ENCODE results near the gene CHCHD3. TPM values are rescaled to one million over a fixed set of nuclear protein-coding genes. Genes with fewer than 3 reads are reported as not detected.

The CHCHD3 gene
- 100 to 1,000 TPM in 1 of 3 donors, 10 to 100 TPM in 2; 80.7 to 101 (median 92.0) TPM for total RNA-seq

GRCh38 chr7:133081599-133082389 lies at the start of gene CHCHD3:
Gene CHCHD3, minus strand, starts transcription at chr7:133082090. Its CDS starts 153 bp downstream, at chr7:133081937.
- Mint-ChIP-seq H3K27me3 (ENCODE audit: low read depth) (peaks cover 4% of the 10 kb centered on the region), H3K4me3 (peak within 1 kb of the TSS; percentile 90), H3K9me3 (no peaks in the 10 kb centered on the region), H3K36me3 (ENCODE audit: insufficient read depth) (peaks cover 6% of the 10 kb centered on the region), H3K4me1 (ENCODE audit: low read depth) (peaks cover 24% of the 10 kb centered on the region)
- DNase-seq (peak; percentile 91), ATAC-seq (peak; percentile 99)

- Mint-ChIP-seq H3K27me3 (ENCODE audit: low read depth) (peaks cover 4% of the 10 kb centered on the region), H3K9me3 (no peaks in the 10 kb centered on the region), H3K4me3 (no peak overlapping the region), H3K36me3 (ENCODE audit: insufficient read depth) (no peaks in the 10 kb centered on the region), H3K4me1 (ENCODE audit: low read depth) (no peaks in the 10 kb centered on the region)
- ATAC-seq, result no peak
- DNase-seq, result no peak
Observed at GRCh38 chr7:133130166-133130565, 48.3 kb upstream of the CHCHD3 start.

GRCh38 chr7:133126422-133126821 lies 44.5 kb upstream of the CHCHD3 start:
- DNase-seq, result no peak
- Mint-ChIP-seq H3K4me1 (ENCODE audit: low read depth) (no peaks in the 10 kb centered on the region), H3K9me3 (no peaks in the 10 kb centered on the region), H3K27me3 (ENCODE audit: low read depth) (peaks cover 7% of the 10 kb centered on the region), H3K4me3 (no peak overlapping the region), H3K36me3 (ENCODE audit: insufficient read depth) (no peaks in the 10 kb centered on the region)
- ATAC-seq, result no peak

- peaks cover 7% of the 10 kb centered on the region for H3K27me3 Mint-ChIP-seq (ENCODE audit: low read depth)
- H3K4me3 Mint-ChIP-seq, result no peak overlapping the region
- DNase-seq, result no peak
- ATAC-seq, result no peak
- no peaks in the 10 kb centered on the region for H3K9me3 Mint-ChIP-seq
- no peaks in the 10 kb centered on the region for H3K36me3 Mint-ChIP-seq (ENCODE audit: insufficient read depth)
- no peaks in the 10 kb centered on the region for H3K4me1 Mint-ChIP-seq (ENCODE audit: low read depth)
Observed at GRCh38 chr7:133124974-133125373, 43.1 kb upstream of the CHCHD3 start.

- Mint-ChIP-seq H3K27me3 (ENCODE audit: low read depth) (peaks cover 5% of the 10 kb centered on the region), H3K36me3 (ENCODE audit: insufficient read depth) (no peaks in the 10 kb centered on the region), H3K9me3 (no peaks in the 10 kb centered on the region), H3K4me1 (ENCODE audit: low read depth) (no peaks in the 10 kb centered on the region), H3K4me3 (no peak overlapping the region)
- DNase-seq (no peak), ATAC-seq (no peak)
Observed at GRCh38 chr7:133121175-133121844, 39.4 kb upstream of the CHCHD3 start.

GRCh38 chr7:133119067-133119466 lies 37.2 kb upstream of the CHCHD3 start:
- no peaks in the 10 kb centered on the region for H3K4me1 Mint-ChIP-seq (ENCODE audit: low read depth)
- no peaks in the 10 kb centered on the region for H3K9me3 Mint-ChIP-seq
- peaks cover 2% of the 10 kb centered on the region for H3K27me3 Mint-ChIP-seq (ENCODE audit: low read depth)
- DNase-seq (no peak), ATAC-seq (no peak)
- no peaks in the 10 kb centered on the region for H3K36me3 Mint-ChIP-seq (ENCODE audit: insufficient read depth)
- H3K4me3 Mint-ChIP-seq, result no peak overlapping the region

GRCh38 chr7:133118261-133118660 lies 36.4 kb upstream of the CHCHD3 start:
- ATAC-seq (no peak), DNase-seq (no peak)
- H3K27me3 Mint-ChIP-seq (ENCODE audit: low read depth), result peaks cover 2% of the 10 kb centered on the region
- no peak overlapping the region for H3K4me3 Mint-ChIP-seq
- H3K9me3 Mint-ChIP-seq, result no peaks in the 10 kb centered on the region
- no peaks in the 10 kb centered on the region for H3K4me1 Mint-ChIP-seq (ENCODE audit: low read depth)
- no peaks in the 10 kb centered on the region for H3K36me3 Mint-ChIP-seq (ENCODE audit: insufficient read depth)

GRCh38 chr7:133117452-133117851 lies 35.6 kb upstream of the CHCHD3 start:
- H3K4me3 Mint-ChIP-seq, result no peak overlapping the region
- H3K27me3 Mint-ChIP-seq (ENCODE audit: low read depth), result peaks cover 2% of the 10 kb centered on the region
- ATAC-seq (no peak), DNase-seq (no peak)
- H3K9me3 Mint-ChIP-seq, result no peaks in the 10 kb centered on the region
- H3K4me1 Mint-ChIP-seq (ENCODE audit: low read depth), result no peaks in the 10 kb centered on the region
- H3K36me3 Mint-ChIP-seq (ENCODE audit: insufficient read depth), result no peaks in the 10 kb centered on the region

GRCh38 chr7:133115596-133115995 lies 33.7 kb upstream of the CHCHD3 start:
- no peaks in the 10 kb centered on the region for H3K4me1 Mint-ChIP-seq (ENCODE audit: low read depth)
- no peak for ATAC-seq
- peaks cover 6% of the 10 kb centered on the region for H3K27me3 Mint-ChIP-seq (ENCODE audit: low read depth)
- H3K36me3 Mint-ChIP-seq (ENCODE audit: insufficient read depth), result no peaks in the 10 kb centered on the region
- no peak overlapping the region for H3K4me3 Mint-ChIP-seq
- H3K9me3 Mint-ChIP-seq, result no peaks in the 10 kb centered on the region
- no peak for DNase-seq

GRCh38 chr7:133114519-133114918 lies 32.6 kb upstream of the CHCHD3 start:
- ATAC-seq (no peak), DNase-seq (no peak)
- Mint-ChIP-seq H3K36me3 (ENCODE audit: insufficient read depth) (no peaks in the 10 kb centered on the region), H3K27me3 (ENCODE audit: low read depth) (peaks cover 9% of the 10 kb centered on the region), H3K4me3 (no peak overlapping the region), H3K9me3 (peaks cover 3% of the 10 kb centered on the region), H3K4me1 (ENCODE audit: low read depth) (no peaks in the 10 kb centered on the region)

- H3K4me1 Mint-ChIP-seq (ENCODE audit: low read depth), result no peaks in the 10 kb centered on the region
- ATAC-seq (no peak), DNase-seq (no peak)
- H3K4me3 Mint-ChIP-seq, result no peak overlapping the region
- H3K36me3 Mint-ChIP-seq (ENCODE audit: insufficient read depth), result no peaks in the 10 kb centered on the region
- peaks cover 18% of the 10 kb centered on the region for H3K27me3 Mint-ChIP-seq (ENCODE audit: low read depth)
- H3K9me3 Mint-ChIP-seq, result peaks cover 4% of the 10 kb centered on the region
Observed at GRCh38 chr7:133112976-133113375, 31.1 kb upstream of the CHCHD3 start.

- Mint-ChIP-seq H3K27me3 (ENCODE audit: low read depth) (peaks cover 23% of the 10 kb centered on the region), H3K4me1 (ENCODE audit: low read depth) (no peaks in the 10 kb centered on the region), H3K9me3 (peaks cover 4% of the 10 kb centered on the region), H3K4me3 (no peak overlapping the region), H3K36me3 (ENCODE audit: insufficient read depth) (no peaks in the 10 kb centered on the region)
- DNase-seq (no peak), ATAC-seq (no peak)
Observed at GRCh38 chr7:133112335-133112734, 30.4 kb upstream of the CHCHD3 start.

GRCh38 chr7:133110312-133110711 lies 28.4 kb upstream of the CHCHD3 start:
- no peaks in the 10 kb centered on the region for H3K36me3 Mint-ChIP-seq (ENCODE audit: insufficient read depth)
- peaks cover 4% of the 10 kb centered on the region for H3K9me3 Mint-ChIP-seq
- DNase-seq (no peak), ATAC-seq (no peak)
- no peak overlapping the region for H3K4me3 Mint-ChIP-seq
- H3K4me1 Mint-ChIP-seq (ENCODE audit: low read depth), result no peaks in the 10 kb centered on the region
- H3K27me3 Mint-ChIP-seq (ENCODE audit: low read depth), result peaks cover 29% of the 10 kb centered on the region

- DNase-seq, result no peak
- no peak for ATAC-seq
- Mint-ChIP-seq H3K36me3 (ENCODE audit: insufficient read depth) (no peaks in the 10 kb centered on the region), H3K4me3 (no peak overlapping the region), H3K9me3 (peaks cover 4% of the 10 kb centered on the region), H3K27me3 (ENCODE audit: low read depth) (peaks cover 29% of the 10 kb centered on the region), H3K4me1 (ENCODE audit: low read depth) (no peaks in the 10 kb centered on the region)
Observed at GRCh38 chr7:133109816-133110215, 27.9 kb upstream of the CHCHD3 start.

GRCh38 chr7:133108023-133108422 lies 26.1 kb upstream of the CHCHD3 start:
- ATAC-seq (no peak), DNase-seq (no peak)
- peaks cover 4% of the 10 kb centered on the region for H3K9me3 Mint-ChIP-seq
- H3K27me3 Mint-ChIP-seq (ENCODE audit: low read depth), result peaks cover 29% of the 10 kb centered on the region
- H3K4me1 Mint-ChIP-seq (ENCODE audit: low read depth), result no peaks in the 10 kb centered on the region
- no peak overlapping the region for H3K4me3 Mint-ChIP-seq
- H3K36me3 Mint-ChIP-seq (ENCODE audit: insufficient read depth), result no peaks in the 10 kb centered on the region
